ENCODE results near the gene RMI2.

DNA sequence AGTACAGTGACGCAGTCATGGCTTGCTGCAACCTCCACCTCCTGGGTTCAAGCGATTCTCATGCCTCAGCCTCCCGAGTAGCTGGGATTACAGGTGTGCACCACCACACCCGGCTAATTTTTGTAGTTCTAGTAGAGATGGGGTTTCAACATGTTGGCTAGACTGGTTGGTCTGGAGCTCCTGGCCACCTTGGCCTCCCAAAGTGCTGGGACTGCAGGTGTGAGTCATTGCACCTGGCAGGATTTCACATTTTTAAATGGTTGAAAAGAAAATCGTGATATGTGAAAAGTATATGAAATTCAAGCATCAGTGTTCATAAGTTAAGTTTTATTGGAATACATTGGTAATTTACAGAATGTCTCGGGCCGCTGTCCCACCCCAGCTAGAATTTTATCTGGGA lies 2.6 kb downstream of the RMI2 start:
- TF ChIP-seq EZH2 (IDR thresholded peaks at IDR 0.05; ENCODE audit: low read length): no peak
- TF ChIP-seq, protein P1, sequence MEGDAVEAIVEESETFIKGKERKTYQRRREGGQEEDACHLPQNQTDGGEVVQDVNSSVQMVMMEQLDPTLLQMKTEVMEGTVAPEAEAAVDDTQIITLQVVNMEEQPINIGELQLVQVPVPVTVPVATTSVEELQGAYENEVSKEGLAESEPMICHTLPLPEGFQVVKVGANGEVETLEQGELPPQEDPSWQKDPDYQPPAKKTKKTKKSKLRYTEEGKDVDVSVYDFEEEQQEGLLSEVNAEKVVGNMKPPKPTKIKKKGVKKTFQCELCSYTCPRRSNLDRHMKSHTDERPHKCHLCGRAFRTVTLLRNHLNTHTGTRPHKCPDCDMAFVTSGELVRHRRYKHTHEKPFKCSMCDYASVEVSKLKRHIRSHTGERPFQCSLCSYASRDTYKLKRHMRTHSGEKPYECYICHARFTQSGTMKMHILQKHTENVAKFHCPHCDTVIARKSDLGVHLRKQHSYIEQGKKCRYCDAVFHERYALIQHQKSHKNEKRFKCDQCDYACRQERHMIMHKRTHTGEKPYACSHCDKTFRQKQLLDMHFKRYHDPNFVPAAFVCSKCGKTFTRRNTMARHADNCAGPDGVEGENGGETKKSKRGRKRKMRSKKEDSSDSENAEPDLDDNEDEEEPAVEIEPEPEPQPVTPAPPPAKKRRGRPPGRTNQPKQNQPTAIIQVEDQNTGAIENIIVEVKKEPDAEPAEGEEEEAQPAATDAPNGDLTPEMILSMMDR (optimal IDR thresholded peaks at IDR 0.05 in 1 of 3, IDR thresholded peaks at IDR 0.05 in 1 of 3, conservative IDR thresholded peaks at IDR 0.05 in 1 of 3; ENCODE audit: extremely low read depth in 1 of 3, insufficient read depth in 2 of 3, low read length in 3 of 3): no peak
